Subcutaneous abdominal adipose tissue (tissue), 5 donors: ENCODE results near the gene TIMP2.
"Not testable (repeated sequence)": the region's sequence is repeated elsewhere in the genome, so short reads cannot be mapped to it uniquely, and the experiment has no call there.

ENCODE experiments used
- H3K27ac ChIP-seq: one replicate; pipeline ENCODE4 v1.7.0; 2013; ENCODE audit warnings: low read depth, mild to moderate bottlenecking, inconsistent platforms, low read length, moderate library complexity
- H3K27me3 ChIP-seq, 5 donors: one replicate each; pipeline ENCODE4 v1.7.0; 2013; ENCODE audit warnings: low read length in 5 of 5, inconsistent platforms in 1 of 5; ENCODE audit not compliant: control insufficient read depth in 5 of 5, insufficient read depth in 4 of 5
- H3K36me3 ChIP-seq, 5 donors: one replicate each; pipeline ENCODE4 v1.7.0; 2013; ENCODE audit warnings: low read length in 5 of 5; ENCODE audit not compliant: control insufficient read depth in 5 of 5, insufficient read depth in 5 of 5
- H3K4me1 ChIP-seq, 5 donors: one replicate each; pipeline ENCODE4 v1.7.0; 2013; ENCODE audit warnings: low read length in 5 of 5, mild to moderate bottlenecking in 3 of 5, moderate library complexity in 1 of 5; ENCODE audit not compliant: control insufficient read depth in 5 of 5, insufficient read depth in 5 of 5
- H3K4me3 ChIP-seq, 5 donors: one replicate each; pipeline ENCODE4 v1.7.0; 2013; ENCODE audit warnings: low read length in 5 of 5, low read depth in 1 of 5
- H3K9ac ChIP-seq, 5 donors: one replicate each; pipeline ENCODE4 v1.7.0; 2013; ENCODE audit warnings: low read length in 5 of 5, mild to moderate bottlenecking in 4 of 5, moderate library complexity in 3 of 5
- H3K9me3 ChIP-seq, 5 donors: one replicate each; pipeline ENCODE4 v1.7.0; 2013; ENCODE audit warnings: low read length in 5 of 5; ENCODE audit not compliant: control insufficient read depth in 5 of 5
- donor health status: healthy.
- donor health status: healthy.
- donor health status: healthy.
- donor health status: healthy.
- donor health status: healthy.

Gene TIMP2

GRCh38 chr17:78876954-78877517 lies 48.2 kb downstream of the TIMP2 start:
- not testable (repeated sequence) for H3K27ac ChIP-seq, H3K9ac ChIP-seq, H3K4me3 ChIP-seq, H3K27me3 ChIP-seq, H3K9me3 ChIP-seq
- Histone ChIP-seq H3K36me3 (peaks cover 0 to 22% (median 16%) of the 10 kb centered on the region in 5 donors), H3K4me1 (peaks cover 8 to 69% (median 62%) of the 10 kb centered on the region in 5 donors)

GRCh38 chr17:78876094-78876597 lies 49.0 kb downstream of the TIMP2 start:
- Histone ChIP-seq H3K27ac (peak overlapping the region; percentile 4), H3K36me3 (peaks cover 0 to 28% (median 18%) of the 10 kb centered on the region in 5 donors), H3K9me3 (no peaks in the 10 kb centered on the region), H3K4me3 (no peak overlapping the region), H3K4me1 (peaks cover 8 to 64% (median 57%) of the 10 kb centered on the region in 5 donors), H3K9ac (no peak overlapping the region), H3K27me3 (no peaks in the 10 kb centered on the region)

- Histone ChIP-seq H3K36me3 (peaks cover 0 to 31% (median 24%) of the 10 kb centered on the region in 5 donors), H3K9me3 (no peaks in the 10 kb centered on the region), H3K9ac (peak overlapping the region in 2 of 5 donors; percentile 11 to 31), H3K4me3 (no peak overlapping the region), H3K27ac (peak overlapping the region; percentile 4), H3K4me1 (peaks cover 8 to 58% (median 52%) of the 10 kb centered on the region in 5 donors), H3K27me3 (no peaks in the 10 kb centered on the region)
Measured at GRCh38 chr17:78875363-78876093, 49.7 kb downstream of the TIMP2 start.

GRCh38 chr17:78873519-78874340 lies 51.5 kb downstream of the TIMP2 start:
- H3K27me3 ChIP-seq: no peaks in the 10 kb centered on the region
- H3K4me1 ChIP-seq: peaks cover 1 to 40% (median 35%) of the 10 kb centered on the region in 5 donors
- H3K9me3 ChIP-seq: no peaks in the 10 kb centered on the region
- H3K27ac ChIP-seq: peak overlapping the region; percentile 45
- H3K4me3 ChIP-seq: no peak overlapping the region
- peak overlapping the region in 1 of 5 donors; percentile 20 for H3K9ac ChIP-seq
- peaks cover 0 to 47% (median 37%) of the 10 kb centered on the region in 5 donors for H3K36me3 ChIP-seq

- Histone ChIP-seq H3K27me3 (no peaks in the 10 kb centered on the region), H3K36me3 (peaks cover 0 to 56% (median 38%) of the 10 kb centered on the region in 5 donors), H3K27ac (no peak overlapping the region), H3K9me3 (no peaks in the 10 kb centered on the region), H3K4me3 (no peak overlapping the region), H3K9ac (no peak overlapping the region), H3K4me1 (peaks cover 0 to 35% (median 32%) of the 10 kb centered on the region in 5 donors)
Measured at GRCh38 chr17:78872486-78872885, 52.7 kb downstream of the TIMP2 start.

- H3K9ac ChIP-seq: no peak overlapping the region
- peaks cover 0 to 56% (median 38%) of the 10 kb centered on the region in 5 donors for H3K36me3 ChIP-seq
- H3K27me3 ChIP-seq: no peaks in the 10 kb centered on the region
- no peak overlapping the region for H3K4me3 ChIP-seq
- no peak overlapping the region for H3K27ac ChIP-seq
- peaks cover 2 to 31% (median 29%) of the 10 kb centered on the region in 5 donors for H3K4me1 ChIP-seq
- no peaks in the 10 kb centered on the region for H3K9me3 ChIP-seq
Measured at GRCh38 chr17:78870621-78871020, 54.6 kb downstream of the TIMP2 start.

- Histone ChIP-seq H3K9ac (no peak overlapping the region), H3K36me3 (peaks cover 0 to 58% (median 43%) of the 10 kb centered on the region in 5 donors), H3K27ac (no peak overlapping the region), H3K4me3 (no peak overlapping the region), H3K27me3 (no peaks in the 10 kb centered on the region), H3K9me3 (no peaks in the 10 kb centered on the region), H3K4me1 (peaks cover 2 to 13% (median 12%) of the 10 kb centered on the region in 5 donors)
Measured at GRCh38 chr17:78868391-78868790, 56.8 kb downstream of the TIMP2 start.

- H3K4me3 ChIP-seq, H3K27me3 ChIP-seq, H3K27ac ChIP-seq, H3K9me3 ChIP-seq: not testable (repeated sequence)
- Histone ChIP-seq H3K4me1 (peaks cover 4 to 20% (median 12%) of the 10 kb centered on the region in 5 donors), H3K36me3 (peaks cover 0 to 49% (median 31%) of the 10 kb centered on the region in 5 donors), H3K9ac (peak overlapping the region in 1 of 5 donors; percentile 35)
Measured at GRCh38 chr17:78867046-78867445, 58.1 kb downstream of the TIMP2 start.

- Histone ChIP-seq H3K9ac (no peak overlapping the region), H3K4me3 (peak overlapping the region in 3 of 5 donors; percentile 30 to 52 (median 40)), H3K27ac (no peak overlapping the region), H3K36me3 (peaks cover 0 to 43% (median 28%) of the 10 kb centered on the region in 5 donors), H3K9me3 (no peaks in the 10 kb centered on the region), H3K27me3 (no peaks in the 10 kb centered on the region), H3K4me1 (peaks cover 5 to 25% (median 15%) of the 10 kb centered on the region in 5 donors)
Measured at GRCh38 chr17:78865682-78866390, 59.4 kb downstream of the TIMP2 start.
